Measurements from ENCODE around the gene INPP4B. TPM values are rescaled to one million over a fixed set of nuclear protein-coding genes. Genes with fewer than 3 reads are reported as not detected.

Gene INPP4B
- polyA plus RNA-seq, 4 donors, result 6.2 to 9.6 (median 8.4) TPM

DNA sequence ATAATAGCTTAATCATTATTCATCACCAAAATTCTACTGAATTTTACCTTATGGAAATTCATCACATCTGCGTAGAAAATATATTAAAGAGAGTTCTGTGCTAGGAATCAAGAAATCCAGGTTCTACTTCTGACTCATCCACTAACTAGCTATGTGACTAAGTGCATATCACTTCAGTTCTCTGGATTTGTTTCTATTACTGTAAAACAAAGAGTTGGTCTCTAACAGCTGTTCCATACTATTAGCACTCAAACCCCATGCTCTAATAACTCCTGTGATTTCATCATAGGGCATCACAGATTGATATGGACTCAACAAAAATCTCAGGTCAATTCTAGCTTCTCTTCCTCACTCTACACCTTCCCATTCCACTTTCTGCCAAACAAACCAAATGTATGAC lies 572.0 kb downstream of the INPP4B start:
- DNase-seq (ENCODE audit: low read depth in 4 of 4, low spot score in 2 of 4), result no peak

DNA sequence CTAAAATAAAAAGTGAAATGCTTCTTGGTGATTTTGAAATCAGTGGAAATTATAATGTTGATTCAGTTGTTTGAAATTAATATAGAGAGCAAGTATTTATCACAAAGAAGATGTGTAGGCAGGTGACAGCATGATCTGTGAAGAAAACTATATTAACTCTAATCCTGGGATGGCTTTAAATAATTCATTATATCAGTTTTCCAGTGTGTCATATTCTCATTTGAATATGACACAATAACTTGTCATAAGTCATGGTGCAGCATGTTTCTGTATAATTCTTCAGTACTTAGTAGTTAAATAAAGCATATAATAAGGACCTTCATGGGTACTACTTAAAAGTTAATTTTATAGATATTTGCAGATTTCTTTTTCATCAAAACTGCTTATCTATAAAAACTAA lies 573.6 kb downstream of the INPP4B start:
- DNase-seq (ENCODE audit: low read depth in 4 of 4, low spot score in 2 of 4), result no peak

GRCh38 chr4:142271832-142272231 lies 574.3 kb downstream of the INPP4B start:
- no peak for DNase-seq (ENCODE audit: low read depth in 4 of 4, low spot score in 2 of 4)

DNA sequence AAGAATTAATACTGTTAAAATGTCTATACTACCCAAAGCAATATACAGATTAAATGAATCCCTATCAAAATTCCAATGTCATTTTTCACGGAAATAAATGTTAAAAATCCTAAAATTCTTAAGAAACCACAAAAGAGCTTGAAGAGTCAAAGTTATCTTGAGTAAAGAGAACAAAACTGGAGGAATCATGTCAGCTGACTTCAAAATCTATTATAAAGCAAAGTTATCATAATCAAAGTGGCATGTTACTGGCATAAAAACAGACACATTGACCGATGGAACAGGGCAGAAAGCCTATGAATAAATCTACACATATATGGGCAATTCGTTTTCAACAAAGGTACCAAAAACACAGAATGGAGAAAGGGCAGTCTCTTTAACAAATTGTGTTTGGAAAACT lies 579.0 kb downstream of the INPP4B start:
- DNase-seq (ENCODE audit: low read depth in 4 of 4, low spot score in 2 of 4), result no peak

DNA sequence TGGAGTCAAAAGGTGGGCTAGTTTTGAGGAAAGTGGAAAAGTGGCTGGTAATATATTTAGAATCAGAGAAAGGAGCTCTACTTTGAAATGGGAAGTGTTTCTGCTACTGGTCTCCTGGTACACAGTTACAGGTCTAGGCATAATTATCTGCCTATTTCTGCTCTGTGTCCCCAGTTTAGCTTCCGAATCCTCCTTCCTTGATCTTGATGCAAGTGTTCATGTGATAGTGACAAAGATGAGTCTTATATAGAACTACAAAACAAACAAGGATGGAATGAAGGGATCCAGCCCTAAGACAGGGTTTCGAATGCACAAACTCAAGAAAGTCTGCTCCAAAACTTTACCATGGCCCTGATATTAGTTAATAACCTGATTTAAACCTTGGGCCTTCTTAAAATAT lies 580.2 kb downstream of the INPP4B start:
- no peak for DNase-seq (ENCODE audit: low read depth in 4 of 4, low spot score in 2 of 4)

DNA sequence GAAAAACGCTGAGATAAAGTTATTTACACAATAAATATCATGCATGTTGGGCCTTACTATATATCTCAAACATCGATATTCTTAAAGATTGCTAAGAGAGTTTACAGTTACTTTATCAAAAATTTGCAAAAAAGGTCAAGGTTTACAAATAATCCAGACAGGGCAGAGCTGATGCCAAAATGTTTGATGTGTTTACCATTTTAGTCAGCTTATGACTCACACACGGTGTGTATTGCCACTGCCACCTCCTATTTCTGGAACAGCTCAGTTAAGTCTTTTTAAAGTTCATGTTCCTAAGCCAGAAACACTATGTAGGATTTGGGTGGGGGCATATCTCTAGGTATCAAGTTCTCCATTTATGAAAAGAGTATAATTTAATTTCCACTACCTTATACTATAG lies 580.6 kb downstream of the INPP4B start:
- no peak for DNase-seq (ENCODE audit: low read depth in 4 of 4, low spot score in 2 of 4)

DNA sequence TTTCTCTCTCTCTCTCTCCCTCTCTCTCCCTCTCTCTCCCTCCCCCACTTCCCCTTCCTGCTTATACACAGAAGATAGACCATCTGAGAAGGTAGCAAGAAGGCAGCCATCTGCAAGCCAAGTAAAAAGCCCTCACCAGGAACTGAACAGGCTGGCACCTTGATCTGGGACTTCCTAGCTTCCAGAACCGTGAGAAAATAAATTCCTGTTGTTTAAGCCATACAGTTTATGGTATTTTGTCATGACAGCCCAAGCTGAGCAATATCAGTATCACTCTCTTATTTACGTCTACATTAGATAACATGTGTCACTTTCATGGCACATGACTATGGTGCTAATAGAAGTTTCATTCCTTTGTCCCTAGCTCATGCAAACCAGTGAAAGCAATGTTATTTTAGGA lies 581.1 kb downstream of the INPP4B start:
- DNase-seq (ENCODE audit: low read depth in 4 of 4, low spot score in 2 of 4), result no peak

GRCh38 chr4:142262956-142263355 lies 583.1 kb downstream of the INPP4B start:
- no peak for DNase-seq (ENCODE audit: low read depth in 4 of 4, low spot score in 2 of 4)

DNA sequence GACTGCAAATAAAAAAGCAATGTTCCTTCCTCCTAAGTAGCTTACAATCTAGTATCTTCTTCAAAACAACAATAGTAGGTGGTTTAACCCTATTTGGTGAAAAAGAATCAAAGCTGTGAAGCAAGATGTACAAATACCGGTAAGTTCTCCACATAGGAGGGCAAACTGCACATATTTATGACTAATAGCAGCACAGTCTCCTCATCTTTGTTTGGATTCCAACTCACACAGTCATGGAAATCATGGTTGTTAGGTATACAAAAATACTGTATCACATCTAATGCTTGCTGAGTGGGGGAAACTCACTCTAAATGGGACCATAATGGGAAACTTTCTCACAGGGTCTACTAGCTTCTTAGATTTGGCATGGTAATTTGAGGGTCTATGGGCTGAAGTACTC lies 597.2 kb downstream of the INPP4B start:
- DNase-seq (ENCODE audit: low read depth in 4 of 4, low spot score in 2 of 4), result no peak

GRCh38 chr4:142243255-142243654 lies 602.8 kb downstream of the INPP4B start:
- DNase-seq (ENCODE audit: low read depth in 4 of 4, low spot score in 2 of 4), result no peak

GRCh38 chr4:142242156-142242555 lies 603.9 kb downstream of the INPP4B start:
- no peak for DNase-seq (ENCODE audit: low read depth in 4 of 4, low spot score in 2 of 4)

GRCh38 chr4:142238589-142238988 lies 607.5 kb downstream of the INPP4B start:
- DNase-seq (ENCODE audit: low read depth in 4 of 4, low spot score in 2 of 4), result no peak

DNA sequence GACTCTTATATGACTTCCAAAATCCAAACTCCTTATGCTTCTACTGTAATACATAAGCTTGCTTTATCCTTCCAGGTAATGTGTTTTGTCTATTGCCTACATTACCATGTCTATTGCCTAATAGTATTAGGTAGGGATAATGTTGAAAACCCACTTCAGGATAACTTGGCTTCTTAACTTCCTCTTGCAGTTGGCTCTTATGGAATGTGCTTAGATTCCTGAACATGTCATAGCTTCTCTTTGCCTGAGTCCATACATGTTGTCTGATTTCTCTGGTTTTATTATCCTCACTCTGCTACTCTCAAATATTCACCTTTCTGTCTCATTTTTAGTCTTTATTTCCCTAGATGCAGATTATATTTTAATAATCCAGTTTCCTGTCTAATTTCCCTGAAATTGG lies 609.8 kb downstream of the INPP4B start:
- no peak for DNase-seq (ENCODE audit: low read depth in 4 of 4, low spot score in 2 of 4)

GRCh38 chr4:142231787-142232186 lies 614.3 kb downstream of the INPP4B start:
- no peak for DNase-seq (ENCODE audit: low read depth in 4 of 4, low spot score in 2 of 4)

DNA sequence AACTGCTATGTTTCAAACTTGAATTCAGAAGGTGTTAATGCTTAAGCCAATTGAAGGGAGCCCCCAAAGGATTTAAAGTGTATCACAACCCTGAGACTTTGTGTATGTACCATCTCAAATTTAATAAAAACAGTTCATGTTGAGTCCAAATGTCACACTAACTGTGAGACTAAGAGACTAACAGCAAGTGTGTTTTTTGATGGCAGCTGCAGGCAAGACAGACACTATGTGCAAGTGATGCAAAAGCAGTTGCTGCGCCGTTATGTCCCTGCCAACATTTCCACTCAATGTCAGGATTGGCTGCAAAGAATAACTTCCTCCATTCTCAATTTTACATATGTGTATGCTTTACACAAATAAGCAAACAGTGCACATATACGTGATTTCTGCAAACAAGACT lies 615.1 kb downstream of the INPP4B start:
- no peak for DNase-seq (ENCODE audit: low read depth in 4 of 4, low spot score in 2 of 4)

GRCh38 chr4:142226014-142226413 lies 620.1 kb downstream of the INPP4B start:
- DNase-seq (ENCODE audit: low read depth in 4 of 4, low spot score in 2 of 4), result no peak

- DNase-seq (ENCODE audit: low read depth in 4 of 4, low spot score in 2 of 4), result no peak
These were observed 624.0 kb downstream of the INPP4B start for GRCh38 chr4:142222127-142222526.

- no peak for DNase-seq (ENCODE audit: low read depth in 4 of 4, low spot score in 2 of 4)
These were observed 627.4 kb downstream of the INPP4B start for GRCh38 chr4:142218726-142219125.

GRCh38 chr4:142211444-142211843 lies 634.7 kb downstream of the INPP4B start:
- DNase-seq (ENCODE audit: low read depth in 4 of 4, low spot score in 2 of 4), result no peak

DNA sequence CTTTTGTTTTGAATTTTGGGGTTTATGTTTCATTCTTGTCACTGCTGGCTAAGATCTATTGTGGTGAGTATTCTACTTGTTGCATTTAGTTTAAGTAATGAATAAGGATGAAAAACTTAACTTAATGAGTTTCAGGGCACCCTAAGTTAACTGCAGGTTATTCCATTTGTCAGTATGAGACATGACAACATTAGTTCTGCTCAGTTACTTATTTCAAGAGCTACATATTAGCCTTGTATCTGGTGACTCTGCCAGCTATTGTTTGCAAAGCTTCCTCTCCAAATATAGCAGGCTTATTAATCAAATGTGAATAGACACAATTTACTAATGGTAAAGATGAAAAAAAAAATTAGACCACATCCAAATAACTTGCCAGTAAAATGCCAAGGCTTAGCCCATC lies 642.6 kb downstream of the INPP4B start:
- DNase-seq (ENCODE audit: low read depth in 4 of 4, low spot score in 2 of 4), result no peak

DNA sequence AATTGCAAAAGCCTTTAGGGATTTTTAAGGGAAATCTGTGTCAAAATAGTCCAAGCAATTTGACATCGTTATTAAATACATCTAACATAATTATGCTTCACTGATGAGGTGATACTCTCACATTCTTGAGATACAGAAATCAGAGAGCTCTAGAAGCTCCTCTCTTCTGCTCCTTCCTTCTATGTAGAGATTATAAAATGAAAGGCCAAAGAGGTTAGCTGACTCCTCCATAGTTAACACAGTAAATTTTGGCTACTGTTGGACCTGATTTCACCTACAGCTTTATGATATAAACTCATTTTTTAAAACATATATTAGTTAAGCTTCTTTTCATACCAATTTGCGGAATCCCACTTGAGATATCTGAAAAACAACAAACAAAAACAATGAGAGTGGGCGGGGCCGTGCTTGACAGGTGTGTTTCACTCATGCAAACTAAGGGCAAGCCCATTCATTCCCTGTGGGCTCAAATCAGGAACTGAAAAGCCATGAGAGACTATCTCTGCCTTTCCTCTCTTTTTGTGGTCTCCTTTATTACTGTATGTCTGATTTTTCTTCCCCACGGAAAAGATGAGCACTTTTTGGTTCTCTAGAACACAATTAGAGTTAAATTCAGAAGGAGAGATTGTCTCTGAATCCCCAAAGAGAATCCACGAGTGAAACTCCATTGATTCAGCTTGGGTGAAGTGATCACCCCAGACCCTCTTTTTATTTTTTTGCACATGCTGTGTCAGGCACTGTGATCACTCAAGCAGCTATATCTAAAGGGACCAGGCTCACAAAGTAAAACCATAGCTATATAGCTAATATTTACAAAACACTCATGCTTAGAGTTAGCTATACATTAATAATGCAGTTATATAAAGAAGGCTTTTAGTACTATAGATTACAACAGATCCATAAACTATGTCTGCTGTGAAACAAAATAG lies 643.4 kb downstream of the INPP4B start:
- no peak for DNase-seq (ENCODE audit: low read depth in 4 of 4, low spot score in 2 of 4)

DNA sequence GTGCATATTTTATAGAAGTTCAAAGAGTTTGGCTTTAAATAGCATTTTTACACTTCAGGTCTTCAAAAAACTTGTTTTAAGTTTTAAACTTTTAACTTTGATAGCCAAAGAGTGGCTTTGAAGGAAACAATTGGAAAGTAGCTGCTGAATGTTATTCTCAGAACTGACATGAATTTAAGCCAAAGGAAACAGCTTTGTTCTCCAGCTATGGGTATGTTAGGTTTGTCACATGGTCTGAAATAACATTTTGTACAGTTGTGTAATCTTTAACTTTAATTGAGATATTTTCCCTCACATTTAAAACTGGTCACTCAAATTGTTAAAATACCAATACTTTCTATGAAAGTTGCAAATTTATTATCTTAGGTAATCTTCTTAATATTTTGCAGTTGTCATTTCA lies 645.1 kb downstream of the INPP4B start:
- DNase-seq (ENCODE audit: low read depth in 4 of 4, low spot score in 2 of 4), result no peak

GRCh38 chr4:142194905-142195304 lies 651.2 kb downstream of the INPP4B start:
- no peak for DNase-seq (ENCODE audit: low read depth in 4 of 4, low spot score in 2 of 4)
